WTC11 (cell line): Measurements from ENCODE around the gene AQP9. TPM values are rescaled to one million over a fixed set of nuclear protein-coding genes. Genes with fewer than 3 reads are reported as not detected.

Experiments used
- ATAC-seq: fragments of 200-7000 bp; cut with Tn5 transposase; 2 replicates; pipeline ENCODE4 v1.10.0; 2021; ENCODE audit warnings: mild to moderate bottlenecking, moderate library complexity
- CTCF ChIA-PET: fragments of 300-600 bp; sonication (Branson Sonifier 250); formaldehyde crosslinking; loops from one replicate; lab custom pipeline; 2021; ENCODE audit warnings: antibody characterized with exemption; lab: Charles Lee
- POLR2A ChIA-PET: fragments of 350-600 bp; sonication (Branson Sonifier 250); formaldehyde crosslinking; loops from one replicate; lab custom pipeline; 2021; ENCODE audit warnings: antibody characterized with exemption; lab: Charles Lee
- DNase-seq: peaks from one replicate; pipeline ENCODE4 v3.0.0; 2021; ENCODE audit warnings: low spot score
- H3K27ac Mint-ChIP-seq: 2 replicates; pipeline ENCODE4 v1.8.0; 2021; ENCODE audit warnings: mixed read lengths
- H3K27me3 Mint-ChIP-seq: 2 replicates; pipeline ENCODE4 v1.8.0; 2021; ENCODE audit warnings: low read depth, mild to moderate bottlenecking, moderate library complexity, mixed read lengths
- H3K36me3 Mint-ChIP-seq: 2 replicates; pipeline ENCODE4 v1.8.0; 2021; ENCODE audit warnings: mixed read lengths
- H3K4me1 Mint-ChIP-seq: 2 replicates; pipeline ENCODE4 v1.8.0; 2022; ENCODE audit warnings: mixed read lengths
- H3K4me3 Mint-ChIP-seq: 2 replicates; pipeline ENCODE4 v1.8.0; 2021; ENCODE audit warnings: mild to moderate bottlenecking, moderate library complexity, mixed read lengths
- H3K9me3 Mint-ChIP-seq: 2 replicates; pipeline ENCODE4 v1.8.0; 2021; ENCODE audit warnings: mixed read lengths
- ATF3 ChIP-seq: sonication (generic); formaldehyde crosslinking; conservative IDR thresholded peaks from 2 replicates; pipeline ENCODE4 v1.8.1; 2022; ENCODE audit warnings: mild to moderate bottlenecking, missing genetic modification reagents
- E2F4 ChIP-seq: sonication (generic); formaldehyde crosslinking; IDR thresholded peaks from 2 replicates; pipeline ENCODE4 v1.8.1; 2022; ENCODE audit warnings: low read depth, mild to moderate bottlenecking, moderate library complexity, missing genetic modification reagents, borderline replicate concordance
- ETV6 ChIP-seq: sonication (generic); formaldehyde crosslinking; IDR thresholded peaks from 2 replicates; pipeline ENCODE4 v1.8.1; 2022; ENCODE audit warnings: mild to moderate bottlenecking, missing genetic modification reagents
- GTF2I ChIP-seq: fragments of 250-450 bp; sonication (Bioruptor Pico); conservative IDR thresholded peaks from 2 replicates; pipeline ENCODE4 v1.4.0; 2021; ENCODE audit warnings: mild to moderate bottlenecking
- NFYB ChIP-seq: sonication (generic); formaldehyde crosslinking; conservative IDR thresholded peaks from 2 replicates; pipeline ENCODE4 v1.8.0; 2022; ENCODE audit warnings: low read depth, missing genetic modification reagents
- NR2C2 ChIP-seq: sonication (generic); formaldehyde crosslinking; IDR thresholded peaks from 2 replicates; pipeline ENCODE4 v1.8.0; 2022; ENCODE audit warnings: mild to moderate bottlenecking, missing genetic modification reagents
- PRRX2 ChIP-seq: fragments of 250-450 bp; sonication (Bioruptor Pico); IDR thresholded peaks from 2 replicates; pipeline ENCODE4 v1.8.0; 2021; ENCODE audit warnings: mild to moderate bottlenecking
- SOX15 ChIP-seq: fragments of 250-450 bp; sonication (Bioruptor Pico); IDR thresholded peaks from 2 replicates; pipeline ENCODE4 v1.9.0; 2021; ENCODE audit warnings: mild to moderate bottlenecking
- TCF7 ChIP-seq: sonication (generic); formaldehyde crosslinking; IDR thresholded peaks from 2 replicates; pipeline ENCODE4 v1.8.0; 2022; ENCODE audit warnings: mild to moderate bottlenecking, low read depth, missing genetic modification reagents, moderate library complexity
- ZBTB21 ChIP-seq: sonication (generic); formaldehyde crosslinking; IDR thresholded peaks from 2 replicates; pipeline ENCODE4 v1.8.1; 2023; ENCODE audit warnings: mild to moderate bottlenecking, missing genetic modification reagents, borderline replicate concordance
- ZMAT4 ChIP-seq: fragments of 250-450 bp; sonication (Bioruptor Pico); IDR thresholded peaks from 2 replicates; pipeline ENCODE4 v1.9.0; 2021; ENCODE audit warnings: mild to moderate bottlenecking
- ZNF317 ChIP-seq: sonication (generic); formaldehyde crosslinking; IDR thresholded peaks from 2 replicates; pipeline ENCODE4 v1.8.1; 2023; ENCODE audit warnings: low read depth, mild to moderate bottlenecking, moderate library complexity, missing genetic modification reagents, borderline replicate concordance
- ZNF425 ChIP-seq: fragments of 250-450 bp; sonication (Bioruptor Pico); conservative IDR thresholded peaks from 2 replicates; pipeline ENCODE4 v1.9.0; 2021; ENCODE audit warnings: mild to moderate bottlenecking
- ZSCAN18 ChIP-seq: fragments of 250-450 bp; sonication (Bioruptor Pico); IDR thresholded peaks from 2 replicates; pipeline ENCODE4 v2.1.2; 2022; ENCODE audit warnings: mild to moderate bottlenecking, moderate library complexity
- total RNA-seq: library from RNA; stranded (reverse); gene quantifications from 3 replicates; pipeline ENCODE4 v1.2.3, GENCODE V29; 2021
- TF ChIP-seq, protein P1 (sequence below): fragments of 250-450 bp; sonication (Bioruptor Pico); IDR thresholded peaks from 2 replicates; pipeline ENCODE4 v1.8.0; 2021; ENCODE audit warnings: mild to moderate bottlenecking
- TF ChIP-seq, protein P2 (sequence below): sonication (generic); formaldehyde crosslinking; IDR thresholded peaks from 2 replicates; pipeline ENCODE4 v1.8.0; 2022; ENCODE audit warnings: missing genetic modification reagents

AQP9 gene
- total RNA-seq, 1 experiment from 2014 or later: 0.07 TPM

DNA sequence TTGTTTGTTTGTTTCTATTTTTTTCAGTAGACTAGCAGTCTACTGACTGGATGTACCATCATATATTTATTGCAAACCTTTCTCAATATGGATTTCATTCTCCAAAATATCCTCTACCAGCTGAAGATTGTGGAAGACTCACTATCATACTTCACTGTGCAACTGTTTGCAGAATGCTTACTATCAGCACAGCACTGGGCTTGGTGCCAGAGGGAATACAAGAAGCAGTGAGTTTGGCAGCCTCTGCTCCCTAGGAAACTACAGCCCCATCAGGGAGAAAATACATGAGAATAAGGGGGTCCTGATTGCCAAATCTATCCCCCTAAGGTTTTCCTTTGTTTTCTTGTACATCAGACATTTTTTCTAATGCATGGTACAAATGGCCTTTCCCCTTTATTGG is 27.5 kb downstream of the AQP9 start:
- Mint-ChIP-seq H3K36me3 (no peaks in the 10 kb centered on the region), H3K27me3 (peaks cover 7% of the 10 kb centered on the region; the same call in 1 of the 2 replicates), H3K27ac (no peak overlapping the region), H3K9me3 (no peaks in the 10 kb centered on the region), H3K4me3 (no peak overlapping the region), H3K4me1 (no peaks in the 10 kb centered on the region)
- POLR2A ChIA-PET: no interaction called here
- TF ChIP-seq ZSCAN18: no peak
- TF ChIP-seq E2F4 (CRISPR knock-in tag): no peak
- no peak for TF ChIP-seq ZBTB21 (CRISPR knock-in tag)
- no peak for TF ChIP-seq GTF2I
- no peak for TF ChIP-seq PRRX2 (CRISPR knock-in tag)
- TF ChIP-seq SOX15: no peak
- TF ChIP-seq ZNF425 (CRISPR knock-in tag): no peak
- no peak for TF ChIP-seq NFYB (CRISPR knock-in tag)
- TF ChIP-seq, protein P1, sequence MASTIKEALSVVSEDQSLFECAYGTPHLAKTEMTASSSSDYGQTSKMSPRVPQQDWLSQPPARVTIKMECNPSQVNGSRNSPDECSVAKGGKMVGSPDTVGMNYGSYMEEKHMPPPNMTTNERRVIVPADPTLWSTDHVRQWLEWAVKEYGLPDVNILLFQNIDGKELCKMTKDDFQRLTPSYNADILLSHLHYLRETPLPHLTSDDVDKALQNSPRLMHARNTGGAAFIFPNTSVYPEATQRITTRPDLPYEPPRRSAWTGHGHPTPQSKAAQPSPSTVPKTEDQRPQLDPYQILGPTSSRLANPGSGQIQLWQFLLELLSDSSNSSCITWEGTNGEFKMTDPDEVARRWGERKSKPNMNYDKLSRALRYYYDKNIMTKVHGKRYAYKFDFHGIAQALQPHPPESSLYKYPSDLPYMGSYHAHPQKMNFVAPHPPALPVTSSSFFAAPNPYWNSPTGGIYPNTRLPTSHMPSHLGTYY (CRISPR knock-in tag): no peak
- no peak for TF ChIP-seq TCF7 (CRISPR knock-in tag)
- no peak for TF ChIP-seq ZMAT4 (CRISPR knock-in tag)
- no peak for TF ChIP-seq ZNF317 (CRISPR knock-in tag)
- no peak for TF ChIP-seq NR2C2 (CRISPR knock-in tag)
- TF ChIP-seq ATF3: no peak
- TF ChIP-seq ETV6 (CRISPR knock-in tag): no peak
- TF ChIP-seq, protein P2, sequence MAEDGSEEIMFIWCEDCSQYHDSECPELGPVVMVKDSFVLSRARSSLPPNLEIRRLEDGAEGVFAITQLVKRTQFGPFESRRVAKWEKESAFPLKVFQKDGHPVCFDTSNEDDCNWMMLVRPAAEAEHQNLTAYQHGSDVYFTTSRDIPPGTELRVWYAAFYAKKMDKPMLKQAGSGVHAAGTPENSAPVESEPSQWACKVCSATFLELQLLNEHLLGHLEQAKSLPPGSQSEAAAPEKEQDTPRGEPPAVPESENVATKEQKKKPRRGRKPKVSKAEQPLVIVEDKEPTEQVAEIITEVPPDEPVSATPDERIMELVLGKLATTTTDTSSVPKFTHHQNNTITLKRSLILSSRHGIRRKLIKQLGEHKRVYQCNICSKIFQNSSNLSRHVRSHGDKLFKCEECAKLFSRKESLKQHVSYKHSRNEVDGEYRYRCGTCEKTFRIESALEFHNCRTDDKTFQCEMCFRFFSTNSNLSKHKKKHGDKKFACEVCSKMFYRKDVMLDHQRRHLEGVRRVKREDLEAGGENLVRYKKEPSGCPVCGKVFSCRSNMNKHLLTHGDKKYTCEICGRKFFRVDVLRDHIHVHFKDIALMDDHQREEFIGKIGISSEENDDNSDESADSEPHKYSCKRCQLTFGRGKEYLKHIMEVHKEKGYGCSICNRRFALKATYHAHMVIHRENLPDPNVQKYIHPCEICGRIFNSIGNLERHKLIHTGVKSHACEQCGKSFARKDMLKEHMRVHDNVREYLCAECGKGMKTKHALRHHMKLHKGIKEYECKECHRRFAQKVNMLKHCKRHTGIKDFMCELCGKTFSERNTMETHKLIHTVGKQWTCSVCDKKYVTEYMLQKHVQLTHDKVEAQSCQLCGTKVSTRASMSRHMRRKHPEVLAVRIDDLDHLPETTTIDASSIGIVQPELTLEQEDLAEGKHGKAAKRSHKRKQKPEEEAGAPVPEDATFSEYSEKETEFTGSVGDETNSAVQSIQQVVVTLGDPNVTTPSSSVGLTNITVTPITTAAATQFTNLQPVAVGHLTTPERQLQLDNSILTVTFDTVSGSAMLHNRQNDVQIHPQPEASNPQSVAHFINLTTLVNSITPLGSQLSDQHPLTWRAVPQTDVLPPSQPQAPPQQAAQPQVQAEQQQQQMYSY (CRISPR knock-in tag): no peak
- ATAC-seq (no peak), DNase-seq (no peak)
- CTCF ChIA-PET: no interaction called here
